K562 (cell line): ENCODE data around the gene KCNK4. TPM values are rescaled to one million over a fixed set of nuclear protein-coding genes. Genes with fewer than 3 reads are reported as not detected.

Experiments used
- FOXA3 ChIP-seq, 2 experiments: fragments of 450-650 bp in 1 of 2; sonication (generic) in 1 of 2; formaldehyde crosslinking; IDR thresholded peaks in 1 of 2; conservative IDR thresholded peaks in 1 of 2; 2 replicates each; pipeline versions ENCODE4 v1.4.0 to v1.8.0; 2020 to 2022; ENCODE audit warnings: mild to moderate bottlenecking in 2 of 2, missing genetic modification reagents in 1 of 2
- KAT7 ChIP-seq: sonication (generic); formaldehyde crosslinking; IDR thresholded peaks from 2 replicates; pipeline ENCODE4 v1.8.0; 2022; ENCODE audit warnings: missing genetic modification reagents, mild to moderate bottlenecking, borderline replicate concordance
- MAZ ChIP-seq, 2 experiments: fragments of 450-650 bp in 1 of 2; sonication (generic) in 1 of 2; formaldehyde crosslinking; IDR thresholded peaks in 1 of 2; conservative IDR thresholded peaks in 1 of 2; 2 replicates each; pipeline versions ENCODE4 v1.4.0 to v1.5.0; 2020; ENCODE audit warnings: mild to moderate bottlenecking in 1 of 2, missing genetic modification reagents in 1 of 2
- MCM2 ChIP-seq: fragments of 450-650 bp; IDR thresholded peaks from 2 replicates; pipeline ENCODE4 v1.6.1; 2017; ENCODE audit warnings: low read depth, mild to moderate bottlenecking
- SMAD4 ChIP-seq: fragments of 250-450 bp; sonication (Bioruptor Pico); conservative IDR thresholded peaks from 2 replicates; pipeline ENCODE4 v1.8.0; 2021; ENCODE audit warnings: inconsistent platforms, mild to moderate bottlenecking, moderate library complexity
- polyA plus RNA-seq, 8 experiments: library from polyadenylated mRNA; depleted of rRNA in 4 of 8; stranded (reverse) in 5 of 8; unstranded in 3 of 8; fragments of >200 nt; fragmentation: Nextera tagmentation in 2 of 8; fragmentation: Illumina TruSeq in 1 of 8; extraction: Ambion mirVana in 2 of 8; extraction: Trizol in 1 of 8; gene quantifications; 2 replicates each; pipeline versions ENCODE4 v1.2.1 to v1.2.3, GENCODE V29; 2011 to 2014; ENCODE audit warnings: inconsistent platforms in 1 of 8, missing spikeins in 1 of 8
- total RNA-seq, 7 experiments: library from RNA; depleted of rRNA in 6 of 7; stranded (reverse); fragments of >200 nt in 6 of 7; fragmentation: Illumina TruSeq in 2 of 7; extraction: Trizol in 2 of 7; gene quantifications; 2 replicates each; pipeline versions ENCODE4 v1.2.1 to v1.2.3, GENCODE V29; 2011 to 2021; ENCODE audit warnings: low replicate concordance in 1 of 7
- TF ChIP-seq, protein P1 (sequence below), 3 experiments: IDR thresholded peaks in 2 of 3; conservative IDR thresholded peaks in 1 of 3; 2 replicates each; pipeline ENCODE4 v1.5.1; 2011 to 2012; ENCODE audit warnings: low read length in 3 of 3, mild to moderate bottlenecking in 3 of 3, control low read depth in 2 of 3, improper control_type of control experiment in 1 of 3, inconsistent platforms in 1 of 3, low read depth in 1 of 3, mixed read lengths in 1 of 3, moderate library complexity in 1 of 3; ENCODE audit not compliant: insufficient read depth in 2 of 3
- TF ChIP-seq, protein P2 (sequence below), 2 experiments: IDR thresholded peaks; 2 replicates each; pipeline ENCODE4 v1.6.1; 2011; ENCODE audit warnings: borderline replicate concordance in 1 of 2, control low read depth in 1 of 2, low read depth in 1 of 2, low read length in 1 of 2, mild to moderate bottlenecking in 1 of 2, mixed read lengths in 1 of 2, moderate library complexity in 1 of 2; ENCODE audit not compliant: insufficient read depth in 1 of 2, insufficient read length in 1 of 2, poor library complexity in 1 of 2, severe bottlenecking in 1 of 2; ENCODE audit errors: extremely low read depth in 1 of 2
- TF ChIP-seq, protein P3 (sequence below): sonication (generic); formaldehyde crosslinking; IDR thresholded peaks from 2 replicates; pipeline ENCODE4 v1.8.0; 2022; ENCODE audit warnings: mild to moderate bottlenecking, low read depth, missing genetic modification reagents
- TF ChIP-seq, protein P4 (sequence below): fragments of 450-650 bp; IDR thresholded peaks from 2 replicates; pipeline ENCODE4 v1.6.1; 2017; ENCODE audit warnings: antibody characterized with exemption, mild to moderate bottlenecking
- TF ChIP-seq, protein P5 (sequence below), 2 experiments: fragments of 450-650 bp in 1 of 2; IDR thresholded peaks; 2 replicates each; pipeline ENCODE4 v1.6.1; 2011 to 2017; ENCODE audit warnings: low read depth in 2 of 2, antibody characterized with exemption in 1 of 2, borderline replicate concordance in 1 of 2, low read length in 1 of 2, mild to moderate bottlenecking in 1 of 2, mixed read lengths in 1 of 2; ENCODE audit not compliant: control insufficient read depth in 1 of 2

KCNK4 gene
- total and polyA plus RNA-seq, 9 of the 15 experiments (the other 6 are each of a cell fraction or from before 2014, with no cell fraction given) = not detected

GRCh38 chr11:64316672-64317324 lies 25.7 kb downstream of the KCNK4 start (continued):
- TF ChIP-seq, protein P1, sequence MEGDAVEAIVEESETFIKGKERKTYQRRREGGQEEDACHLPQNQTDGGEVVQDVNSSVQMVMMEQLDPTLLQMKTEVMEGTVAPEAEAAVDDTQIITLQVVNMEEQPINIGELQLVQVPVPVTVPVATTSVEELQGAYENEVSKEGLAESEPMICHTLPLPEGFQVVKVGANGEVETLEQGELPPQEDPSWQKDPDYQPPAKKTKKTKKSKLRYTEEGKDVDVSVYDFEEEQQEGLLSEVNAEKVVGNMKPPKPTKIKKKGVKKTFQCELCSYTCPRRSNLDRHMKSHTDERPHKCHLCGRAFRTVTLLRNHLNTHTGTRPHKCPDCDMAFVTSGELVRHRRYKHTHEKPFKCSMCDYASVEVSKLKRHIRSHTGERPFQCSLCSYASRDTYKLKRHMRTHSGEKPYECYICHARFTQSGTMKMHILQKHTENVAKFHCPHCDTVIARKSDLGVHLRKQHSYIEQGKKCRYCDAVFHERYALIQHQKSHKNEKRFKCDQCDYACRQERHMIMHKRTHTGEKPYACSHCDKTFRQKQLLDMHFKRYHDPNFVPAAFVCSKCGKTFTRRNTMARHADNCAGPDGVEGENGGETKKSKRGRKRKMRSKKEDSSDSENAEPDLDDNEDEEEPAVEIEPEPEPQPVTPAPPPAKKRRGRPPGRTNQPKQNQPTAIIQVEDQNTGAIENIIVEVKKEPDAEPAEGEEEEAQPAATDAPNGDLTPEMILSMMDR (IDR thresholded peaks at IDR 0.05 in 2 of 3, conservative IDR thresholded peaks at IDR 0.05 in 1 of 3; ENCODE audit: insufficient read depth in 2 of 3, low read depth in 1 of 3, low read length in 3 of 3) = peak; percentile 29 to 48 (median 38); a peak in 4 of 6 replicates
- TF ChIP-seq MCM2 (no peak), MAZ (CRISPR knock-in tag; conservative IDR thresholded peaks at IDR 0.05 in 1 of 2, IDR thresholded peaks at IDR 0.05 in 1 of 2) (0 out of 4 replicates have a peak, but pooled peaks of 1 of the 2 experiments have one; percentile 50), SMAD4 (CRISPR knock-in tag) (peak; percentile 28; the same call in 1 of the 2 replicates), KAT7 (CRISPR knock-in tag) (peak; percentile 89; the same call in 1 of the 2 replicates), FOXA3 (CRISPR knock-in tag; conservative IDR thresholded peaks at IDR 0.05 in 1 of 2, IDR thresholded peaks at IDR 0.05 in 1 of 2) (peak in 1 of 2 experiments; percentile 43; a peak in 1 of 4 replicates)
- TF ChIP-seq, protein P2, sequence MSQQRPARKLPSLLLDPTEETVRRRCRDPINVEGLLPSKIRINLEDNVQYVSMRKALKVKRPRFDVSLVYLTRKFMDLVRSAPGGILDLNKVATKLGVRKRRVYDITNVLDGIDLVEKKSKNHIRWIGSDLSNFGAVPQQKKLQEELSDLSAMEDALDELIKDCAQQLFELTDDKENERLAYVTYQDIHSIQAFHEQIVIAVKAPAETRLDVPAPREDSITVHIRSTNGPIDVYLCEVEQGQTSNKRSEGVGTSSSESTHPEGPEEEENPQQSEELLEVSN (IDR thresholded peaks at IDR 0.05; ENCODE audit: borderline replicate concordance in 1 of 2, extremely low read depth in 1 of 2, insufficient read depth in 1 of 2, insufficient read length in 1 of 2, low read depth in 1 of 2, low read length in 1 of 2, poor library complexity in 1 of 2, severe bottlenecking in 1 of 2) = peak; percentile 3 to 44
- TF ChIP-seq, protein P3, sequence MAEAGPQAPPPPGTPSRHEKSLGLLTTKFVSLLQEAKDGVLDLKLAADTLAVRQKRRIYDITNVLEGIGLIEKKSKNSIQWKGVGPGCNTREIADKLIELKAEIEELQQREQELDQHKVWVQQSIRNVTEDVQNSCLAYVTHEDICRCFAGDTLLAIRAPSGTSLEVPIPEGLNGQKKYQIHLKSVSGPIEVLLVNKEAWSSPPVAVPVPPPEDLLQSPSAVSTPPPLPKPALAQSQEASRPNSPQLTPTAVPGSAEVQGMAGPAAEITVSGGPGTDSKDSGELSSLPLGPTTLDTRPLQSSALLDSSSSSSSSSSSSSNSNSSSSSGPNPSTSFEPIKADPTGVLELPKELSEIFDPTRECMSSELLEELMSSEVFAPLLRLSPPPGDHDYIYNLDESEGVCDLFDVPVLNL = 0 out of 2 replicates have a peak, but pooled peaks have one; percentile 16
- TF ChIP-seq, protein P4, sequence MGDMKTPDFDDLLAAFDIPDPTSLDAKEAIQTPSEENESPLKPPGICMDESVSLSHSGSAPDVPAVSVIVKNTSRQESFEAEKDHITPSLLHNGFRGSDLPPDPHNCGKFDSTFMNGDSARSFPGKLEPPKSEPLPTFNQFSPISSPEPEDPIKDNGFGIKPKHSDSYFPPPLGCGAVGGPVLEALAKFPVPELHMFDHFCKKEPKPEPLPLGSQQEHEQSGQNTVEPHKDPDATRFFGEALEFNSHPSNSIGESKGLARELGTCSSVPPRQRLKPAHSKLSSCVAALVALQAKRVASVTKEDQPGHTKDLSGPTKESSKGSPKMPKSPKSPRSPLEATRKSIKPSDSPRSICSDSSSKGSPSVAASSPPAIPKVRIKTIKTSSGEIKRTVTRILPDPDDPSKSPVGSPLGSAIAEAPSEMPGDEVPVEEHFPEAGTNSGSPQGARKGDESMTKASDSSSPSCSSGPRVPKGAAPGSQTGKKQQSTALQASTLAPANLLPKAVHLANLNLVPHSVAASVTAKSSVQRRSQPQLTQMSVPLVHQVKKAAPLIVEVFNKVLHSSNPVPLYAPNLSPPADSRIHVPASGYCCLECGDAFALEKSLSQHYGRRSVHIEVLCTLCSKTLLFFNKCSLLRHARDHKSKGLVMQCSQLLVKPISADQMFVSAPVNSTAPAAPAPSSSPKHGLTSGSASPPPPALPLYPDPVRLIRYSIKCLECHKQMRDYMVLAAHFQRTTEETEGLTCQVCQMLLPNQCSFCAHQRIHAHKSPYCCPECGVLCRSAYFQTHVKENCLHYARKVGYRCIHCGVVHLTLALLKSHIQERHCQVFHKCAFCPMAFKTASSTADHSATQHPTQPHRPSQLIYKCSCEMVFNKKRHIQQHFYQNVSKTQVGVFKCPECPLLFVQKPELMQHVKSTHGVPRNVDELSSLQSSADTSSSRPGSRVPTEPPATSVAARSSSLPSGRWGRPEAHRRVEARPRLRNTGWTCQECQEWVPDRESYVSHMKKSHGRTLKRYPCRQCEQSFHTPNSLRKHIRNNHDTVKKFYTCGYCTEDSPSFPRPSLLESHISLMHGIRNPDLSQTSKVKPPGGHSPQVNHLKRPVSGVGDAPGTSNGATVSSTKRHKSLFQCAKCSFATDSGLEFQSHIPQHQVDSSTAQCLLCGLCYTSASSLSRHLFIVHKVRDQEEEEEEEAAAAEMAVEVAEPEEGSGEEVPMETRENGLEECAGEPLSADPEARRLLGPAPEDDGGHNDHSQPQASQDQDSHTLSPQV = peak; percentile 34; the same call in 1 of the 2 replicates
- TF ChIP-seq, protein P5, sequence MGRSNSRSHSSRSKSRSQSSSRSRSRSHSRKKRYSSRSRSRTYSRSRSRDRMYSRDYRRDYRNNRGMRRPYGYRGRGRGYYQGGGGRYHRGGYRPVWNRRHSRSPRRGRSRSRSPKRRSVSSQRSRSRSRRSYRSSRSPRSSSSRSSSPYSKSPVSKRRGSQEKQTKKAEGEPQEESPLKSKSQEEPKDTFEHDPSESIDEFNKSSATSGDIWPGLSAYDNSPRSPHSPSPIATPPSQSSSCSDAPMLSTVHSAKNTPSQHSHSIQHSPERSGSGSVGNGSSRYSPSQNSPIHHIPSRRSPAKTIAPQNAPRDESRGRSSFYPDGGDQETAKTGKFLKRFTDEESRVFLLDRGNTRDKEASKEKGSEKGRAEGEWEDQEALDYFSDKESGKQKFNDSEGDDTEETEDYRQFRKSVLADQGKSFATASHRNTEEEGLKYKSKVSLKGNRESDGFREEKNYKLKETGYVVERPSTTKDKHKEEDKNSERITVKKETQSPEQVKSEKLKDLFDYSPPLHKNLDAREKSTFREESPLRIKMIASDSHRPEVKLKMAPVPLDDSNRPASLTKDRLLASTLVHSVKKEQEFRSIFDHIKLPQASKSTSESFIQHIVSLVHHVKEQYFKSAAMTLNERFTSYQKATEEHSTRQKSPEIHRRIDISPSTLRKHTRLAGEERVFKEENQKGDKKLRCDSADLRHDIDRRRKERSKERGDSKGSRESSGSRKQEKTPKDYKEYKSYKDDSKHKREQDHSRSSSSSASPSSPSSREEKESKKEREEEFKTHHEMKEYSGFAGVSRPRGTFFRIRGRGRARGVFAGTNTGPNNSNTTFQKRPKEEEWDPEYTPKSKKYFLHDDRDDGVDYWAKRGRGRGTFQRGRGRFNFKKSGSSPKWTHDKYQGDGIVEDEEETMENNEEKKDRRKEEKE (IDR thresholded peaks at IDR 0.05; ENCODE audit: borderline replicate concordance in 1 of 2, control insufficient read depth in 1 of 2, low read depth in 2 of 2, low read length in 1 of 2) = 0 out of 4 replicates have a peak, but pooled peaks of 1 of the 2 experiments have one; percentile 55
